Pancreas (tissue), 10 donors: ENCODE results near the gene GDPD4. TPM values are rescaled to one million over a fixed set of nuclear protein-coding genes. Genes with fewer than 3 reads are reported as not detected.

Source experiments
- ATAC-seq, 4 donors: fragments of 200-7000 bp; cut with Tn5 transposase; one replicate each; pipeline versions ENCODE4 v1.8.0 to v1.9.1; 2020; ENCODE audit warnings: mild to moderate bottlenecking in 4 of 4, moderate library complexity in 4 of 4
- DNase-seq, 6 donors: peaks; one replicate each; pipeline ENCODE4 v3.0.0-alpha.2; 2020
- FAIRE-seq: peaks from 2 replicates; lab custom pipeline; 2012; peaks lifted over from hg19 to GRCh38; lab: Jason Lieb, UNC
- H3K27ac ChIP-seq, 4 donors: fragments of 200-600 bp; sonication (generic); 1 replicate in 3 of 4; 2 replicates in 1 of 4; pipeline versions ENCODE4 v1.5.0 to v1.8.0; 2020
- H3K27me3 ChIP-seq, 4 donors: fragments of 200-600 bp; one replicate each; pipeline ENCODE4 v1.8.0; 2021
- H3K36me3 ChIP-seq, 3 donors: fragments of 200-600 bp; sonication (generic) in 1 of 3; one replicate each; pipeline versions ENCODE4 v1.5.0 to v1.8.0; 2020 to 2021
- H3K4me1 ChIP-seq, 3 donors: fragments of 200-600 bp; one replicate each; pipeline ENCODE4 v1.8.0; 2021
- H3K4me3 ChIP-seq, 4 donors: fragments of 200-600 bp; sonication (generic) in 2 of 4; one replicate each; pipeline versions ENCODE4 v1.5.0 to v1.8.0; 2020 to 2021
- H3K9me3 ChIP-seq, 4 donors: fragments of 200-600 bp; one replicate each; pipeline ENCODE4 v1.8.0; 2021
- CTCF ChIP-seq, 4 donors: fragments of 200-600 bp; sonication (generic) in 3 of 4; IDR thresholded peaks; one replicate each; pipeline versions ENCODE4 v1.5.0 to v1.8.0; 2021; ENCODE audit warnings: antibody characterized with exemption in 4 of 4
- WGBS, 2 donors: extraction: QIAGEN DNeasy Blood & Tissue Kit; methylation state at CpG; one replicate each; pipeline ENCODE4 v1.1.7; 2013; 5-methylcytosine and 5-hydroxymethylcytosine counted together
- intact Hi-C, 3 donors: fragments of 100-400 bp; cut with DNase I; formaldehyde crosslinking; loops; one replicate each; pipeline versions ENCODE4 v1.11.1 to v1.14.2; 2022
- polyA plus RNA-seq, 2 donors: library from polyadenylated mRNA; stranded (reverse); fragments of 200-250 nt; gene quantifications; one replicate each; pipeline ENCODE4 v1.2.3, GENCODE V29; 2013
- total RNA-seq, 6 donors: library from RNA; stranded (reverse); fragmentation: NEBNext Ultra II Directional in 4 of 6; extraction: Animal tissue kit (Norgen Biotek cat#: 25700) in 4 of 6; gene quantifications; one replicate each; pipeline versions ENCODE4 v1.2.1 to v1.2.4, GENCODE V29; 2021 to 2023
- donor health status: healthy with polysubstance abuse.
- donor health status: DM: no; HTN: no; CAD: no; lungs with moderate emphysema.
- donor health status: DM: no; HTN: no; CAD: no.
- donor health status: control.
- donor health status: control.
- donor health status: Bipolar disorder and iron deficiency.
- donor health status: DM: yes; HTN: yes; CAD: no.
- donor health status: DM: no; HTN: no; CAD: no.
- donor health status: DM: no; HTN: no; CAD: no.
- donor health status: DM: yes; HTN: yes; CAD: no.

Gene GDPD4
- total and polyA plus RNA-seq, 8 donors, result not detected

GRCh38 chr11:77184136-77184860 is 117.2 kb downstream of the GDPD4 start:
- H3K27me3 ChIP-seq, result no peaks in the 10 kb centered on the region
- WGBS, 2 donors, result 83 to 85% methylated on average over 14 to 15 of the region's 15 CpGs
- DNase-seq (peak in 1 of 6 donors; percentile 34), ATAC-seq (no peak), FAIRE-seq (no peak)
- no peaks in the 10 kb centered on the region for H3K9me3 ChIP-seq
- intact Hi-C loops, result loop anchor here in 1 of 3 donors (5.0 to 10.0 kb wide), 3 partner anchors 47 to 139 kb away; no protein-coding TSS in a partner anchor
- H3K4me3 ChIP-seq, result no peak overlapping the region
- no peaks in the 10 kb centered on the region for H3K4me1 ChIP-seq
- no peaks in the 10 kb centered on the region for H3K36me3 ChIP-seq
- TF ChIP-seq CTCF (IDR thresholded peaks at IDR 0.05), result no peak
- H3K27ac ChIP-seq, result no peak overlapping the region

GRCh38 chr11:77183431-77183984 is 118.0 kb downstream of the GDPD4 start:
- FAIRE-seq (no peak), ATAC-seq (no peak), DNase-seq (peak in 1 of 6 donors; percentile 20)
- Histone ChIP-seq H3K9me3 (no peaks in the 10 kb centered on the region), H3K27me3 (no peaks in the 10 kb centered on the region), H3K27ac (no peak overlapping the region), H3K4me3 (no peak overlapping the region), H3K36me3 (no peaks in the 10 kb centered on the region), H3K4me1 (no peaks in the 10 kb centered on the region)
- intact Hi-C loops, result loop anchor here in 1 of 3 donors (5.0 to 10.0 kb wide), 3 partner anchors 46 to 139 kb away; no protein-coding TSS in a partner anchor
- 79 to 81% methylated on average over 4 of the region's 4 CpGs for WGBS, 2 donors
- TF ChIP-seq CTCF (IDR thresholded peaks at IDR 0.05), result no peak

GRCh38 chr11:77182542-77183430 is 118.7 kb downstream of the GDPD4 start:
- FAIRE-seq (no peak), ATAC-seq (no peak), DNase-seq (peak in 1 of 6 donors; percentile 48)
- intact Hi-C loops, result loop anchor here in 1 of 3 donors (5.0 to 10.0 kb wide), 3 partner anchors 45 to 138 kb away; no protein-coding TSS in a partner anchor
- H3K36me3 ChIP-seq, result no peaks in the 10 kb centered on the region
- H3K9me3 ChIP-seq, result no peaks in the 10 kb centered on the region
- no peak for TF ChIP-seq CTCF (IDR thresholded peaks at IDR 0.05)
- no peak overlapping the region for H3K27ac ChIP-seq
- H3K27me3 ChIP-seq, result no peaks in the 10 kb centered on the region
- H3K4me3 ChIP-seq, result no peak overlapping the region
- WGBS, 2 donors, result 82 to 87% methylated on average over 21 of the region's 21 CpGs
- no peaks in the 10 kb centered on the region for H3K4me1 ChIP-seq

- ATAC-seq, result no peak
- no peak for FAIRE-seq
- Histone ChIP-seq H3K9me3 (no peaks in the 10 kb centered on the region), H3K27ac (no peak overlapping the region), H3K27me3 (no peaks in the 10 kb centered on the region), H3K4me1 (no peaks in the 10 kb centered on the region), H3K4me3 (no peak overlapping the region), H3K36me3 (no peaks in the 10 kb centered on the region)
- WGBS, 2 donors, result 88 to 94% methylated on average over 22 of the region's 22 CpGs
- no peak for TF ChIP-seq CTCF (IDR thresholded peaks at IDR 0.05)
- peak in 1 of 6 donors; percentile 49 for DNase-seq
- intact Hi-C loops, result loop anchor here in 1 of 3 donors (5.0 to 10.0 kb wide), 3 partner anchors 45 to 137 kb away; no protein-coding TSS in a partner anchor
Observed at GRCh38 chr11:77181799-77182541, 119.5 kb downstream of the GDPD4 start.
